SH-SY5Y (cell line): ENCODE data around the gene PPFIA1.

ENCODE experiments used
- GATA2 ChIP-seq: IDR thresholded peaks from 2 replicates; pipeline ENCODE4 v1.6.1; 2011; ENCODE audit warnings: mild to moderate bottlenecking, low read depth, low read length
- GATA3 ChIP-seq: IDR thresholded peaks from 2 replicates; pipeline ENCODE4 v1.6.1; 2011; ENCODE audit warnings: low read depth, mild to moderate bottlenecking, low read length, moderate library complexity

The PPFIA1 gene

DNA sequence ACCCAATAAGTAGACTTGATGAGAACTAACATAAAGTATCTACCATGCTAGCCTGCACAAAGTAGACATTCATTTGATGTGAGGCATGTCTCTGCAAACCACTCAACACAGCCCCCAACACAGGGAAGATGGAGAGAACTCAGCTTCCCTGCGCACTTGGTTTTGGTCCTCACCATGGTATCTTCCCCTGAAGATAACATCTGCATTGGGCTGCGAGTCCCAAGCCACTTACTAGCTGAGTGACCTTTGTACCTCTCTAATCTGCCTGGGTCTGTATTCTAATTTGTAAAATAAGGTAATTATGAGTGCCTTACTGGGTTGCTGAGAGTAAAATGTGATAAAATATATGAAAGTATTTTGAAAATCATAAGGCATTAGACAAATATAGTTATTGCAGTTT, 30.7 kb downstream of the PPFIA1 start:
- 0 out of 2 replicates have a peak, but pooled peaks have one; percentile 17 for TF ChIP-seq GATA2
- TF ChIP-seq GATA3: no peak

DNA sequence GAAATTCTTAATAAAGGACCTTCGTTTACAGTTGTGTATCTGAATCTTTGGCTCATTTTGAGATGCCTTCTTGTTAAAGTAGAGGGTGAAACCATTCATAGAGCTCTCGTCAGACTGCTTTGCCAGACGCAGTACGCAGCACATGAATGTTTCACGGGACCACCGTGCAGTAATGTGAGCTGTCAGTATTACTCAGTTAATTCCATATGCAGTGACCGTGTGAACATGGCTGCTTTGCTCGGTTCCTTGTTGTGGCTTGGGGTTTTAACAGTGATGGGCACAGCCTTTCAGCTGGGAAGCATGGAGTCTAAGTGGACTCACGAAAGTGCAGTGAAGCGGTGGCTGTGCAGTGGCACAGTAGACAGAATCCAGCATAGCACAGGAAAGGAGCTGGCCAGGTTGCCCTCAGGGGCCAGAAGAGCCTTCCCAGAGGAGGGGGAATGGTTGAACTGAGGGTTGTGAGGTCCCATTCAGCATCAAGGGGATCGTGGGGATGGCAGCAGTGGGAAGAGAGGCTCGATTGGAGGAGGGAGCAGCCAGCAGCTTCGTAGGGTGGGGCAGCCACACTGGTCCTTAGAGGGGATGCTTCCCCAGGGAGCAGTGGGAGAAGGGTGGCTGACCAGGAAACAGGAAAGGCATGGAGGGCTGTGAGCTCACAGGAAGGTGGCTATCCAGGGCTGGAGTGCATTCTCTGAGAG, 31.4 kb downstream of the PPFIA1 start:
- TF ChIP-seq GATA3 (no peak), GATA2 (no peak)

DNA sequence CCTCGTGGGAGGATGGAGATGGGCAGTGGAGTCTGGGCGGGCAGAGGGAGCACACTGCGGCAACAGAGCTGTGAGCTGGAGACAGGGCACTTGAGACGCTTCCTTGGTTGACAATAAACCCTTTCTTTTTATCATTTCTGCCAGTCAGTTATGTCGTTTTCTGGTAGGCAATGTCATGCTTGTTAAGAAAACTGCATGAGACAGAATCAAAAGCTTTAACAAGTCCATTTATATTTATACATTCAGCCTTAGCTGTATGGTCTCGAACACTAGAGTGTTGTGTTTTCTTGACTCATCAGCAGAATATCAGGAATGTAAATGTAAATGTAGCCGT, 31.9 kb downstream of the PPFIA1 start:
- TF ChIP-seq GATA2: no peak
- TF ChIP-seq GATA3: no peak

DNA sequence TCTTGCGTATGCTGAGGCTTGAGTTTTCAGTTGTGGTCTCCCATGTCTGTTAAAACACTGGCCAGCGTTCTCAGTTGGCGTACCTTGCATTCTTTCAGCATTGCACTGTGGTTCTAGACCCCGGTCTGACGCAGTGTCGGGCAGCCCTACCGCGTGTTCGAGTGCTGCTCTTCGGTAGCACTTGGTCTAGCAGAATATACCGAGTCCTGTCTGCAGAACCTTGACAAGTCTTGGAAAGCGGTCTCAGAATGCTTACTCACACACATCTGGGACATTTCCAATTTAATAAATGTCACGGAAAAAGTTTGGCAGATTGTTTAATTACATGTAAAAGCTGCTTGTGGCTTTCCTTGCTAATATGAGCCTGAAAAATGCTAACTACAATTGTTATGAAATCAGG, 32.6 kb downstream of the PPFIA1 start:
- TF ChIP-seq GATA2 (no peak), GATA3 (no peak)

DNA sequence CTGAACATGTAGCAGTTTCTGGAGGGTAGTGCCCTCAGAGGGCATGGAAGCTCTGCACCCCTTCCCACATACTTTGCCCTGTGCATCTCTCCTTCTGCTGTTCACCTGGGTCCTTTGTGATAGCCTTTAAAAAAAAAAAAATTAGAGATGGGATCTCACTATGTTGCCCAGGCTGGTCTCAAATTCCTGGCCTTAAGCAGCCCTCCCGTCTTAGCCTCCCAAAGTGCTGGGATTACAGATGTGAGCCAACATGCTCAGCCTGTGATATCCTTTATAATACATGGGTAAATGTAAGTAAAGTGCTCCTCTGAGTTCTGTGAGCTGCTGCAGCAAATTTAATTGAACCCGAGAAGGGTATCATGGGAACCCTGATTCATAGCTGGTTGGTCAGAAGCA, 33.7 kb downstream of the PPFIA1 start:
- no peak for TF ChIP-seq GATA3
- no peak for TF ChIP-seq GATA2

DNA sequence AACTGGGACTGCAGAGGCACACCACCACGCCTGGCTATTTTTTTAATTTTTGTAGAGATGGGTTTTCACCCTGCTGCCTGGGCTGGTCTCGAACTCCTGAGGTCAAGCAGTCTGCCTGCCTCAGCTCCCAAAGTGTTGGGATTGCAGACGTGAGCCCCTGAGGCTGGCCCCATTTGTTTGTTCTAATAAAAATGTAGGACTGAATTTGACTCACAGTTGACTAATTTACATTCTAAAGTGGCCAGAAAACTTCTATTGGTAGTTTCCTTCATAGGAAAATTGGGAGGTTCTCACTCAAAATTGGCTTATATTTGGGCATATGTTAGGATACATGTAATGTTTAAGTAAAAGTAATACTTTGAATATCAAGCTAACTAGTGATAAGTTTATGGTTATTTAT, 35.0 kb downstream of the PPFIA1 start:
- TF ChIP-seq GATA2 (no peak), GATA3 (no peak)

DNA sequence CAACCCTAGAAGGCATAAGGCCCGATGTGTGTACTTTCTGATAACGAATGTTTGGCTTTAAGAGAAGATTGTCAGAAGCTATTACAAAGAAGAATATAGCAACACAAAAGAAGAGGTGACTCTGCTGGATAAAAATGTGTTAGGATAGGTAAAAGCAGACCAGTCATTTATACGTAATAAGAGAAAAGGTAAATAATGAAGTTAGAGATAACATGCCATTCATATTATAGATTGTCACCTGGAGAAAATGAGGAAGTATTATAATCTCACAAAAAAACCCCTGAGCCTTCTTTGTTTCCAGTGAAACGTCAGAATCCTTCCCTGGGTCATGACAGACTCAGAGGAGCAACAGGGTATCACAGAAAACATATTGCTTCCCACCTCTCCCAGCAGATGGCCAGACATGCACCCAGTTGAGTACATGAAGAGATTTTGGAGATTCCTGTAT, 36.1 kb downstream of the PPFIA1 start:
- no peak for TF ChIP-seq GATA3
- no peak for TF ChIP-seq GATA2

DNA sequence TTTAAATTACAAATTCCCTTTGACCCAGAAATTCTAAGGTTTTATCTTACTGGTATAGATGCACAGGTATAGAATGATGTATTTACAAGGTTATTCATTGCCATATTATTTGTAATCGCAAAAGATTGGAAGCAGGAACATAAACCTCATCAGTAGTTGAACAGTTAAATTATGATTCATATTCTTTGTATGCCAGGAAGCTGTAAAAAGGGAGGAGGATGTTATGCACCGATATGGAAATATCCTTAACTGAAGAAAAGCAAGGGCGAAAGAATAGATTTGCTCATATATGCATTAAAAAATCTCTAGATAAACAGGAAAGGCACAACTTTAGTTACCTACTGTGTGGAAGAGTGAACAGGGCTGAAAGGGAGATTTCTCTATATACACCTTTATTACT, 36.7 kb downstream of the PPFIA1 start:
- TF ChIP-seq GATA2 (no peak), GATA3 (no peak)

DNA sequence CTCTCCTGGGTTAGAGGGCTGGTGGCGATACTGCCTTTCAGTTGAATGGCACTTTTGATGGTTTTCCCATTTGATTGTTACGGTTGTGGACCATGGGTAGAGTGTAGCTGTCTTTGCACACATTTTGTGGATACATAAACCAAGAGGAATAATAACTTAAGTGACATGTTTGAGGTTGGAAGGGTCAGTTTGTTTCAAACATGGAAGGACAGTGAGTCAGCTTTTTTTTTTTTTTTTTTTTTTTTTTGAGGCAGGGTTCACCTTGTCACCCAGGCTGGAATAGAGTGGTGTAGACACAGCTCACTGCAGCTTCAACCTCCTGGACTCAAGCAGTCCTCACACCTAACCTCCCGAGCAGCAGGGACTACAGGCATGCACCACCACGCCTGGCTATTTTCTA, 41.1 kb downstream of the PPFIA1 start:
- no peak for TF ChIP-seq GATA3
- TF ChIP-seq GATA2: no peak

DNA sequence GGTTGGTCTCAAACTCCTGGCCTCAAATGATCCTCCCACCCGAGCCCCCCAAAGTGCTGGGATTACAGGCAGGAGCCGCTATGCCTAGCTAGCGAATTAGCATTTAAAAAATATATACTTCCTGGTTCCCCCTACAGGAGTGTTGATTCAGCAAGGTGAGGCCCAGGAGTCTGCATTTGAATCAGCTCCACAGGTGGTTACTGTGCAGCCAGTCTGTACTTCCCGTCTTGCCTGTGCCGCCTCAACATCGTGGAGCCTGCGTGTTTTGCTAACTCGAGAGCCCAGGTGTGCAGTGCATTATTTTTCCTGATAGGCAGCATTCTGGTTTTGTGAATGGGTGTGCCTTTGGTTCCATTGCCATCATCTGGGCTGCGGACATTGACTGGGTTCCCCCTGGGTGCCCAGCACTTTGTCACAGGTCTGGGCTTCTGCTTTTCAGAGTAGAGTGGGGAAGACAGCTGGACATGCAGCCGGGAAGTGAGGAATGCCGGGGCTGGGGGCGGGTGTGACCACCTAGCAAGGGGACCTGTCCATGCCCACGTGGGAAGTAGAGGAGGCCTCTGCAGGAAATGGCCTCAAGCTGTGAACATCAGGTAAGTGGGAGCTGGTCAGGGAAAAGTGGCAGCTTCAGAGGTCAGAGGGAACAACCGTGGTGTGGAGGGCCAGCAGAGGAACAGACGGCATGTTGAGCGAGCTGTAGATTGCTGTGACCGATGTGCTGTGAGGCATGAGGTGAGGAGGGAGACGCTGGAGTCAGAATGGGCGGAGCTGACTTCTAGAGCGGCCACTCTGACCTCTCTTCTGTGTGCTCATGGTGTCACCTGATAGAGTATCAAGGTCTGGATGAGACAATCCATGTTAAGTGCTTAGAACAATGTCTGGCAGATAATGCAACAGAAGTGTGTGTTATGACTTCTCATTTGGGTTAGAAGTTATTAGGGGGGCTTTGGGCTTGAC, 42.2 kb downstream of the PPFIA1 start:
- TF ChIP-seq GATA2 (no peak), GATA3 (no peak)

DNA sequence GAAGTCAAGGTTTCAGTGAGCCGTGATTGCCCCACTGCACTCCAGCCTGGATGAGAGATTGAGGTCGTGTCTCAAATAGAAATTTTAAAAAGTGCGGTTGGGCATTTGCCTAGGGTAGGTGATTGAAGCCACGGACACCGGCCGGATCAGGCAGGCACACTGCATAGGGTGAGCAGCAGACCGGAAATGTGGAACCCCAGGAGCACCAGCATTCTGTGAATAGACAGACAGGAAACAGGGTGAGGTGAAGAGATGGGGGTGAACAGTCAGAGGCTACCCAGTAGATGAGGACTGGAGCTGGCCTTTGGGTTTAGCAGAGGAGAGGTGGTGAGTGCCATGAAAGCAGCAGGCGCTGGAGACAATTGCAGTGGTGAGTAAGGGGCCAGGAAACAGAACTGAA, 43.5 kb downstream of the PPFIA1 start:
- TF ChIP-seq GATA2 (no peak), GATA3 (no peak)

DNA sequence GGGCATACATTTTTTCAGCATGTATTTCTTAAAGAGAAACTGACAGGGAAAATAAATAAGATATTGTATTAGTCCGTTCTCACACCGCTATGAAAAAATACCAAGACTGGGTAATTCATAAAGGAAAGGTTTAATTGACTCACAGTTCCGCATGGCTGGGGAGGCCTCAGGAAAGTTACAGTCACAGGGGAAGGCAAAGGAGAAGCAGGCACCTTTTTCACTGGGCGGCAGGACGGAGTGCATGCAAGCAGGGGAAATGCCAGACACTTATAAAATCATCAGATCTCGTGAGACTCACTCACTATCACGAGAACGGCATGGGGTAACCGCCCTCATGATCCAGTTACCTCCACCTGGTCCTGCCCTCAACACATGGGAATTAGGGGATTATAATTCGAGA, 44.2 kb downstream of the PPFIA1 start:
- no peak for TF ChIP-seq GATA2
- no peak for TF ChIP-seq GATA3

DNA sequence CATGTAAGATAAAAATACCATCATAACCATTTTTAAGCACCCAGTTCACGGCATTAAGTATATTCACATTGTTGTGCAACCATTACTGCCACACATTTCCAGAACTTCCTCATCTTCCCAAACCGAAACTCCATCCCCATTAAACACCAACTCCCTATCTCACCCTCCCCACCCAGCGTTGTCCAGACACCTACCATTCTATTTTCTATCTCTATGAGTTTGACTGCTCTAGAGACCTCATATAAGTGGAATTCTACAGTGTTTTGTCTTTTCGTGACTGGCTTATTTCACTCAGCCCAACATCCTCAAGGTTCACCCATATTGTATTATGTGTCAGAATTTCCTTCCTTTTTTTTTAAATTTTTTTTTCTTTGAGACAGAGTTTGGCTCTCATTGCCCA, 45.2 kb downstream of the PPFIA1 start:
- TF ChIP-seq GATA2 (no peak), GATA3 (no peak)

DNA sequence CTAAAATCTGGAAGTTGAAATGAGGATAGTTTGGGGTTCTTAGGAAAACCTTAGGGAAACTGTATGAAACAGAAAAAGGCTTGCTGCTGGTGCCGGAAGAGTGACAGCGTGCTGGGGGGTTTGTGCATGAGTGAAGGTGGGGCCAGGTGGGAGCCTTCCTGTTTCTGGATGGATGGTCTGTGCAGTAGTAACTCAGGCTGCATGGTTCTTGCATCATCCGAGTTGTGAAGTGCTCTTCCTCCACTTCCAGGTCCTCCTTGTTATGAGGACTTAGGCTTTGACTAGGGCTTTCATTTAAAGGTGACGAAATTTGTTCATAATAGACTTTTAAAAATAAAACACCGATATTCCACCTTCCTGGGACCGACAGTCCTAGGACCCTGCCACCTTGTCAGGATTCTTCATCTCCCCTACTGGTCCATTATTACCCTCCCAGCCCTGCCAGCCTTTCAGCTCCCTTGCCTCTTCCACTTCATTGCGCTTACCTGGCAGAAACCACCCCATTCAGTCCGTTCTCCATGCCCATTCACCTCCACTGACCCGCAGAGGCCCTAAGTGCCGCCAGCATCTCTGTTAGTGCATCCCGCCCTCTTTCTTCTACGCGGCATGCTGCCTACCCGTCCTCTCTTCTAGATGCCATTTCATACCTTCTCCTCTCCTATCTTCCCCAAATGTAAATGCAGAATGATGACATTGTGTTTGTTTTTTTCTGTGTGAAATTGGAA, 47.3 kb downstream of the PPFIA1 start:
- TF ChIP-seq GATA2: no peak
- TF ChIP-seq GATA3: no peak
